T-cell (primary cell): ENCODE measurements around the gene COL8A2. TPM values are rescaled to one million over a fixed set of nuclear protein-coding genes. Genes with fewer than 3 reads are reported as not detected.

ENCODE experiments used
- ATAC-seq, 4 experiments: fragments of 200-7000 bp in 3 of 4; fragments of 150-1000 bp in 1 of 4; cut with Tn5 transposase; replicated peaks in 1 of 4; 1 replicate in 3 of 4; 2 replicates in 1 of 4; pipeline ENCODE4 v1.10.0; 2021; ENCODE audit warnings: moderate library complexity in 3 of 4, mild to moderate bottlenecking in 2 of 4, moderate number of reproducible peaks in 1 of 4
- CTCF ChIA-PET, 2 donors: fragments of 300-600 bp; sonication (Branson Sonifier 250); formaldehyde crosslinking; loops; one replicate each; lab custom pipeline; 2022; ENCODE audit warnings: antibody characterized with exemption in 2 of 2; lab: Charles Lee
- POLR2A ChIA-PET, 2 donors: fragments of 300-600 bp; sonication (Branson Sonifier 250); formaldehyde crosslinking; loops; one replicate each; lab custom pipeline; 2022; ENCODE audit warnings: antibody characterized with exemption in 2 of 2; lab: Charles Lee
- DNase-seq, 35 experiments: peaks; one replicate each; pipeline versions ENCODE4 v3.0.0 to v3.0.0-alpha.2; 2013 to 2023
- H3K27ac ChIP-seq: one replicate; pipeline ENCODE4 v1.5.1; 2013; ENCODE audit warnings: low read length
- H3K27me3 ChIP-seq, 2 experiments: replicated peaks in 1 of 2; 1 replicate in 1 of 2; 2 replicates in 1 of 2; pipeline versions ENCODE4 v1.6.1 to v1.7.0; 2013; ENCODE audit warnings: low read length in 1 of 2, mixed read lengths in 1 of 2; ENCODE audit not compliant: control insufficient read depth in 2 of 2, insufficient read depth in 2 of 2; ENCODE audit errors: extremely low read depth in 1 of 2
- H3K36me3 ChIP-seq, 2 donors: 1 replicate in 1 of 2; 2 replicates in 1 of 2; pipeline versions ENCODE4 v1.6.1 to v1.7.0; 2013; ENCODE audit warnings: low read length in 1 of 2; ENCODE audit not compliant: control insufficient read depth in 2 of 2, insufficient read depth in 1 of 2; ENCODE audit errors: extremely low read depth in 1 of 2
- H3K4me1 ChIP-seq, 2 experiments: 1 replicate in 1 of 2; 2 replicates in 1 of 2; pipeline versions ENCODE4 v1.6.1 to v1.7.0; 2013; ENCODE audit warnings: low read length in 2 of 2, mixed read lengths in 1 of 2; ENCODE audit not compliant: insufficient read depth in 2 of 2, control insufficient read depth in 1 of 2; ENCODE audit errors: extremely low read depth in 1 of 2
- H3K4me3 ChIP-seq, 2 donors: 1 replicate in 1 of 2; 2 replicates in 1 of 2; pipeline versions ENCODE4 v1.5.1 to v1.7.0; 2013; ENCODE audit warnings: mild to moderate bottlenecking in 2 of 2, low read length in 1 of 2, moderate library complexity in 1 of 2; ENCODE audit not compliant: control insufficient read depth in 1 of 2; ENCODE audit errors: extremely low read depth in 1 of 2
- H3K9me3 ChIP-seq: 2 replicates; pipeline ENCODE4 v1.7.0; 2013
- H3K27ac Mint-ChIP-seq, 2 donors: one replicate each; pipeline ENCODE4 v1.8.0; 2020 to 2021; ENCODE audit warnings: mild to moderate bottlenecking in 2 of 2, mixed read lengths in 2 of 2
- H3K27me3 Mint-ChIP-seq, 2 donors: one replicate each; pipeline ENCODE4 v1.8.0; 2021 to 2022; ENCODE audit warnings: mixed read lengths in 2 of 2
- H3K36me3 Mint-ChIP-seq: one replicate; pipeline ENCODE4 v1.8.0; 2021; ENCODE audit warnings: mixed read lengths
- H3K4me1 Mint-ChIP-seq, 3 donors: one replicate each; pipeline ENCODE4 v1.8.0; 2020 to 2022; ENCODE audit warnings: mixed read lengths in 3 of 3, mild to moderate bottlenecking in 1 of 3
- H3K4me3 Mint-ChIP-seq, 3 donors: one replicate each; pipeline ENCODE4 v1.8.0; 2020 to 2022; ENCODE audit warnings: mild to moderate bottlenecking in 3 of 3, mixed read lengths in 3 of 3, moderate library complexity in 3 of 3
- H3K9me3 Mint-ChIP-seq, 3 donors: one replicate each; pipeline ENCODE4 v1.8.0; 2020 to 2022; ENCODE audit warnings: mixed read lengths in 3 of 3
- WGBS: methylation state at CpG from one replicate; pipeline ENCODE4 v1.1.5; 2013; ENCODE audit warnings: missing lambda C conversion rate; ENCODE audit not compliant: insufficient coverage; 5-methylcytosine and 5-hydroxymethylcytosine counted together
- total RNA-seq, 35 experiments: library from RNA in 6 of 35; stranded (reverse) in 6 of 35; fragments of 120-200 nt in 1 of 35; gene quantifications; one replicate each; pipeline versions ENCODE4 v1.2.1 to v1.2.4 and lab custom pipeline; 2013 to 2026

COL8A2 gene
- total RNA-seq, 5 donors from 2014 or later (not counting 1 experiment from before 2014, with no cell fraction given), result 0.08 to 0.15 (median 0.09) TPM; not detected in 1

DNA sequence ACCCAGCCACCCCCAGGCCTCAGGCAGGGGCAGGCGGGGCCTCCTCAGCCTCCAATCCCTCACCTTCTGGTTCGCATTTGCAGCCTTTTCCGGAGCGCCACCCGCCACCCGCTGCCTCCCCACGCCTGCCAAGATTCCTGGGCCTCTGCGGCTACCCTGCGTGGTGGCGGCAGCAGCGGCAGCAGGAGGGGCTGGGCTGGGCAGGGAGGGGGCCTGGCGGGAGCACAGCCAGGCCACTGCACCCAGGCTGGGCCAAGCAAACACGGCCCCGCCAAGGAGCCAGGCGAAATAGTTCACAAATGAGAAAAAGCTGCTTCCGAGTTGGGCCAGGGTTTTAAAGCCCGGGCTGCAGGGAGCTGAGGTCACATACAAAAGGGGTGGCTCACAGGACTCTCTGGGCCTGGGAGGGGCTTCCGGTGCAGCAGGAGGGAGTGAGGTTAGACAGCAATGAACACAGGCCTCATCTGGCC is 9.8 kb downstream of the COL8A2 start:
- Mint-ChIP-seq H3K27me3 (peaks cover 3 to 12% of the 10 kb centered on the region in 2 donors), H3K27ac (no peak overlapping the region), H3K4me1 (peaks cover 6 to 11% (median 8%) of the 10 kb centered on the region in 3 donors), H3K4me3 (no peak overlapping the region), H3K36me3 (no peaks in the 10 kb centered on the region), H3K9me3 (no peaks in the 10 kb centered on the region)
- peaks cover 0 to 25% of the 10 kb centered on the region in 2 experiments for H3K27me3 ChIP-seq
- POLR2A ChIA-PET, result interaction anchor here in 1 of 2 donors (0.7 kb wide), 1 partner anchor 48 kb away, joined by 4 read pairs; no protein-coding TSS in a partner anchor
- no peak for ATAC-seq
- H3K4me3 ChIP-seq, result no peak overlapping the region
- H3K9me3 ChIP-seq, result no peaks in the 10 kb centered on the region
- DNase-seq, result no peak
- CTCF ChIA-PET, result no interaction called here
- no peak overlapping the region for H3K27ac ChIP-seq
- peaks cover 0 to 7% of the 10 kb centered on the region in 2 experiments for H3K4me1 ChIP-seq
- 86% methylated on average over 12 of the region's 18 CpGs for WGBS
- H3K36me3 ChIP-seq, result no peaks in the 10 kb centered on the region

DNA sequence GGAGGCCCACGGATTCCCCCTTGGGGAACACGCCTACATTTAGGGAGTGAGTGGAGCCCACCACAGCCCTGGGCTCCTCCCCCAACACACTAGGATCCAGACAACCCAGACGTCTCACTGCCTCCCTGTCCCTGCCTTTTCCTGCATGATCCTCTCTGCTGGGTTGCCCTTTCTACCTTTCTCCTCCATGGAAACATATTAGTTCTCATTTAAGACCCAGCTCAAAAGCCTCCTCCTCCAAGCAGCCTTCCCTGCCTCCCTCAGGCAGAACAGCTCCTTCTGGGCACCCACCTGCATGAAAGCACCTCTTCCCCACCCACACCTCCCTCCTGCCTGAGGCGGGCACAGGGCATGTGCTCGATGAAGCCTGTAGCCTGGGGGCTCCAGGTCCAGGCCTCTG is 10.7 kb downstream of the COL8A2 start:
- Histone ChIP-seq H3K36me3 (no peaks in the 10 kb centered on the region), H3K4me1 (peaks cover 2 to 11% of the 10 kb centered on the region in 2 experiments), H3K27ac (no peak overlapping the region), H3K9me3 (no peaks in the 10 kb centered on the region), H3K4me3 (no peak overlapping the region), H3K27me3 (peaks cover 0 to 20% of the 10 kb centered on the region in 2 experiments)
- ChIA-PET CTCF (no interaction called here), POLR2A (no interaction called here)
- DNase-seq (no peak), ATAC-seq (no peak)
- no peaks in the 10 kb centered on the region for H3K36me3 Mint-ChIP-seq
- peaks cover 10 to 17% (median 12%) of the 10 kb centered on the region in 3 donors for H3K4me1 Mint-ChIP-seq
- WGBS, result 69% methylated on average over 3 of the region's 5 CpGs
- no peaks in the 10 kb centered on the region for H3K9me3 Mint-ChIP-seq
- H3K27ac Mint-ChIP-seq, result no peak overlapping the region
- no peak overlapping the region for H3K4me3 Mint-ChIP-seq
- H3K27me3 Mint-ChIP-seq, result peaks cover 0 to 8% of the 10 kb centered on the region in 2 donors

DNA sequence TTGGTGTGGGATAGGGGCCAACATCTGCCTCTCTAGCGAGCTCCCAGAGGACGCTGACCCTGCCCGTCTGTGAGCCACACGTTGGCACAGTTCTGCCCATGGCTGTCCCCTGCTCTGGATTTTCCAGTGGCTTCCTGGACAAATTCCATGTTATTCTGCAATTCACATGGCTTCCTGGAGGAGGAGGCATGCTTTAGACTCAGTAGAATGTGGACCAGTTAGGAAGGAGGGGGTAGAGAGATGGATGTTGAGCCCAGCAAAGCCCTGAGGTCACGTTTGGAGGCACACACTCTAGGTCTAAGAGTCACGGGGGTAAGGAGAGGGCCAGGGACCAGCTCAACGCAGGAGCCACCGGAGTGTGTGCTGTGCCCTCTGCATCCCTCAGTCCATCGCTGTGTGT is 12.2 kb downstream of the COL8A2 start:
- 93% methylated on average over 9 of the region's 9 CpGs for WGBS
- no peak overlapping the region for H3K27ac Mint-ChIP-seq
- H3K4me3 Mint-ChIP-seq, result no peak overlapping the region

DNA sequence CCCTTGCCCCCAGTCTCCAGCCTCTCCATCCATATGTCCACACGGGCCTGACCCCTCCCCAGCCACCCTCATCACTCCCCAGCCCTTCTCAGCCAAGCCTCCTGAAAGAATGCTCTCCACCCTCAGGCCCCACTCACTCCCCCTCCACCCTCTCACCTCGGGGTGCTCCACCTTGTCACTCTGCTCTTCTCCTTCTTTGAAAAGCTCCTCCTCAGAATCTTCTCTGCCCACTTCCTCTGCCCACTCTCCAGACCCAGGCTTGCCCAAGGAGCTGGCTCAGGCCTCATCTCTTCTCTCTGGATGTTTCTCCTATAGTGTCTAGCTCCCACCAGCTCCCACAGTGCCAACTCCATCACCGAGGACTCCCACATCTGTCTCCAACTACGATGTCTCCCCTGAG is 13.9 kb downstream of the COL8A2 start:
- H3K27me3 Mint-ChIP-seq, result peaks cover 0 to 4% of the 10 kb centered on the region in 2 donors
- Histone ChIP-seq H3K4me1 (peaks cover 8 to 28% of the 10 kb centered on the region in 2 experiments), H3K27ac (no peak overlapping the region), H3K27me3 (peaks cover 0 to 3% of the 10 kb centered on the region in 2 experiments), H3K9me3 (no peaks in the 10 kb centered on the region), H3K36me3 (no peaks in the 10 kb centered on the region), H3K4me3 (no peak overlapping the region)
- H3K27ac Mint-ChIP-seq, result peak overlapping the region; percentile 6 to 46
- H3K36me3 Mint-ChIP-seq, result no peaks in the 10 kb centered on the region
- H3K9me3 Mint-ChIP-seq, result no peaks in the 10 kb centered on the region
- WGBS, result 73% methylated on average over 4 of the region's 4 CpGs
- CTCF ChIA-PET, result interaction anchor here in 1 of 2 donors (0.5 to 1.6 kb wide), 2 partner anchors 24 to 123 kb away, joined by 3 read pairs; no protein-coding TSS in a partner anchor
- DNase-seq (no peak), ATAC-seq (no peak)
- no peak overlapping the region for H3K4me3 Mint-ChIP-seq
- peaks cover 26 to 34% (median 27%) of the 10 kb centered on the region in 3 donors for H3K4me1 Mint-ChIP-seq
- POLR2A ChIA-PET, result no interaction called here

More for the DNA sequence above, 12.2 kb downstream of the COL8A2 start:
- no peak overlapping the region for H3K4me3 ChIP-seq
- H3K9me3 Mint-ChIP-seq, result no peaks in the 10 kb centered on the region
- H3K27me3 Mint-ChIP-seq, result peaks cover 0 to 8% of the 10 kb centered on the region in 2 donors
- no peak for ATAC-seq
- ChIA-PET CTCF (interaction anchor here in 1 of 2 donors (0.6 kb wide), 1 partner anchor 1621 kb away, joined by 3 read pairs; no protein-coding TSS in a partner anchor), POLR2A (no interaction called here)
- no peaks in the 10 kb centered on the region for H3K36me3 Mint-ChIP-seq
- no peaks in the 10 kb centered on the region for H3K36me3 ChIP-seq
- no peaks in the 10 kb centered on the region for H3K9me3 ChIP-seq
- DNase-seq, result no peak
- no peak overlapping the region for H3K27ac ChIP-seq
- H3K27me3 ChIP-seq, result peaks cover 0 to 11% of the 10 kb centered on the region in 2 experiments
- H3K4me1 ChIP-seq, result peaks cover 8 to 27% of the 10 kb centered on the region in 2 experiments
- H3K4me1 Mint-ChIP-seq, result peaks cover 25 to 31% (median 26%) of the 10 kb centered on the region in 3 donors

DNA sequence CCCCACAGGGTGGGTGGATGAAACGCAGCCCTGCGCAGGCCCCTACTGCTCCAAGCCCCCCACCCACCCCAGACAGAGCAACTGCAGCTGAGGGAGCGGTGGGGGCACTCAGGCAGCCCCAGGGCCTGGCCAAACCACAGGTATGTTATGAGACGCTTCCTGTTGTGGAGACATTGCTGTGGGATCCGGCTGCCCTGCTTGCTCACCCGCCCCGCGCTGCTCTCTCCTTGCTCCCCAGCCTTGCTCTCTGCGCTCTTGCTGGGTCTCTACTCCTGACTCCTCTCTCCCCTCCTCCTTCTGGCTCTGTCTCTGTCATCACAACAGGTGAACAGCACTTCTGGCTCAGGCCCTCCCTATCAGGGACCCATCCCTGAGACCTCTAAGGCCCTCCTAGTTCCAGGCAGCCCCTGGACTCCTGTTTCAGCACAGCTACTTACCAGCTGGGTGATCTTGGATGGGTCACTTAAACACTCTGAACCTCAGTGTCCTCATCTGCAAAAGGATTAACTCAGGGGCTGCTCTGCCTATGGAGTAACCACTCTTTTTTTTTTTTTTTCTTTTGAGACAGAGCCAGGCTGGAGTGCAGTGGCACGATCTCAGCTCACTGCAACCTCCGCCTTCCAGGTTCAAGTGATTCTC is 15.9 kb downstream of the COL8A2 start:
- Mint-ChIP-seq H3K9me3 (no peaks in the 10 kb centered on the region), H3K36me3 (no peaks in the 10 kb centered on the region), H3K27me3 (peaks cover 0 to 4% of the 10 kb centered on the region in 2 donors), H3K4me1 (peaks cover 26 to 34% (median 27%) of the 10 kb centered on the region in 3 donors), H3K4me3 (peak overlapping the region; percentile 29 to 45 (median 43)), H3K27ac (peak overlapping the region; percentile 82 to 91)
- Histone ChIP-seq H3K27me3 (no peaks in the 10 kb centered on the region), H3K4me3 (no peak overlapping the region), H3K36me3 (no peaks in the 10 kb centered on the region), H3K27ac (peak overlapping the region; percentile 41), H3K9me3 (no peaks in the 10 kb centered on the region), H3K4me1 (peaks cover 8 to 28% of the 10 kb centered on the region in 2 experiments)
- POLR2A ChIA-PET, result no interaction called here
- ATAC-seq (peak; percentile 96 to 99 (median 99)), DNase-seq (peak in 34 of 35 experiments; percentile 28 to 75 (median 52))
- WGBS, result 6% methylated on average over 5 of the region's 11 CpGs
- CTCF ChIA-PET, result interaction anchor here (0.6 to 0.7 kb wide), 2 partner anchors 9 kb away, joined by 4 to 6 read pairs; no protein-coding TSS in a partner anchor

DNA sequence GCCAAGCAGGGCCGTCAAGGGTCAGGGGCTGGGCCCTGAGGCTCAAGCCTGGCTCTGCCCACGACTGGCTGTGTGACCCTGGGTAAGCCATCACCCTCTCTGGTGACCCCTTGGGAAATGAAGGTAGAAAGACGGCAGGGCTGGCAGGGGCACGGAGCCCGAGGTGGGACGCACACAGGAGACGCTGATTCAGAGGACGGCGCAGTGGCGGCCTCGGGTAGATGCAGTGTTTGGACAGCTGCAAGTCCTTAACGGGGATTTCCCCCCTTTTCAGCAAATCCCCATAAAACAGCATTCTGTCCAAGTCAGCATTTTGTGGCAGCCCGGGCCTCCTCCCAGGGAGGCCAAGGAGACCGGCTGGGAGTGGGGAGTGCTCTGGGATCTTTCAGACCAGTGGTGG is 16.7 kb downstream of the COL8A2 start:
- H3K4me3 Mint-ChIP-seq, result peak overlapping the region in 1 of 3 donors; percentile 45
- POLR2A ChIA-PET, result no interaction called here
- no peak for ATAC-seq

More for the DNA sequence above, 16.7 kb downstream of the COL8A2 start:
- Mint-ChIP-seq H3K4me1 (peaks cover 26 to 34% (median 27%) of the 10 kb centered on the region in 3 donors), H3K36me3 (no peaks in the 10 kb centered on the region), H3K27ac (peak overlapping the region; percentile 33 to 81), H3K9me3 (no peaks in the 10 kb centered on the region), H3K27me3 (no peaks in the 10 kb centered on the region)
- Histone ChIP-seq H3K27me3 (no peaks in the 10 kb centered on the region), H3K9me3 (no peaks in the 10 kb centered on the region), H3K4me3 (no peak overlapping the region), H3K36me3 (no peaks in the 10 kb centered on the region), H3K27ac (no peak overlapping the region), H3K4me1 (peaks cover 8 to 28% of the 10 kb centered on the region in 2 experiments)
- WGBS, result 91% methylated on average over 8 of the region's 14 CpGs
- CTCF ChIA-PET, result no interaction called here
- no peak for DNase-seq
